ENCODE data around the gene DHRSX. TPM values are rescaled to one million over a fixed set of nuclear protein-coding genes. Genes with fewer than 3 reads are reported as not detected.

DHRSX gene
- total RNA-seq, 6 donors from 2014 or later = 18.2 to 34.8 (median 21.2) TPM

- TF ChIP-seq POLR2AphosphoS5 (IDR thresholded peaks at IDR 0.05) (no peak), CTCF (IDR thresholded peaks at IDR 0.05) (no peak), EP300 (IDR thresholded peaks at IDR 0.05) (no peak), POLR2A (IDR thresholded peaks at IDR 0.05) (no peak)
- no peak for DNase-seq
Measured at GRCh38 chrX:2183193-2183725, 317.5 kb downstream of the DHRSX start.

DNA sequence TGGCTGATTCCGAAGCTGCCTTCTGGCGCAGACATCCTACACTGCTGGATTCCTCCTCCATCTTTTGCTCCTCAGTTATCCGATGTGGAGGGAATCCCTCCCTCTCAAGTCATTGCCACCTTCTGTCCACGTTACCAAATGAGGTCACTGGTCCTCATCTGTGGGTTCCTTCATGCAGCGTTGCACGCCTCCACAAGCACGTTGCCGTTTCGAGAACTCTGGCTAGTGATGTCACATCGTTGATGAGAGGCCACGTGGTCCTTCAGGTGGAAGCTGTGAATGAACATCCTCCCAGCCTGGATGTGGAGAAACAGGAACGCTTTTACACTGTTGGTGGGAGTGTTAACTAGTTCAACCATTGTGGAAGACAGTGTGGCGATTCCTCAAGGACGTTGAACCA, 323.2 kb downstream of the DHRSX start:
- Histone ChIP-seq H3K36me3 (no peaks in the 10 kb centered on the region), H3K4me1 (no peaks in the 10 kb centered on the region), H3K4me3 (no peak overlapping the region), H3K27me3 (no peaks in the 10 kb centered on the region), H3K9me3 (no peaks in the 10 kb centered on the region), H3K27ac (no peak overlapping the region)
- DNase-seq (no peak), ATAC-seq (ENCODE audit: low FRiP score in 2 of 2) (no peak)
- 94 to 95% methylated on average over 14 of the region's 14 CpGs for WGBS, 2 donors
- TF ChIP-seq POLR2AphosphoS5 (IDR thresholded peaks at IDR 0.05) (no peak), CTCF (IDR thresholded peaks at IDR 0.05) (no peak), POLR2A (IDR thresholded peaks at IDR 0.05) (no peak), EP300 (IDR thresholded peaks at IDR 0.05) (no peak)

More at GRCh38 chrX:2183193-2183725, 317.5 kb downstream of the DHRSX start:
- Histone ChIP-seq H3K4me3 (no peak overlapping the region), H3K4me1 (no peaks in the 10 kb centered on the region), H3K36me3 (no peaks in the 10 kb centered on the region), H3K27me3 (no peaks in the 10 kb centered on the region), H3K27ac (no peak overlapping the region), H3K9me3 (peaks cover 0 to 8% (median 2%) of the 10 kb centered on the region in 4 donors)
- no peak for ATAC-seq (ENCODE audit: low FRiP score in 2 of 2)
- 88% methylated on average over 13 to 14 of the region's 14 CpGs for WGBS, 2 donors

- Histone ChIP-seq H3K9me3 (no peaks in the 10 kb centered on the region), H3K27me3 (no peaks in the 10 kb centered on the region), H3K4me1 (no peaks in the 10 kb centered on the region), H3K27ac (no peak overlapping the region), H3K4me3 (no peak overlapping the region), H3K36me3 (no peaks in the 10 kb centered on the region)
- TF ChIP-seq POLR2AphosphoS5 (IDR thresholded peaks at IDR 0.05) = no peak
- no peak for TF ChIP-seq EP300 (IDR thresholded peaks at IDR 0.05)
- no peak for TF ChIP-seq POLR2A (IDR thresholded peaks at IDR 0.05)
- TF ChIP-seq CTCF (IDR thresholded peaks at IDR 0.05) = no peak
- no peak for ATAC-seq (ENCODE audit: low FRiP score in 2 of 2)
- 77 to 85% methylated on average over 5 of the region's 5 CpGs for WGBS, 2 donors
- no peak for DNase-seq
Measured at GRCh38 chrX:2176733-2177132, 324.0 kb downstream of the DHRSX start.

GRCh38 chrX:2176274-2176673, 324.5 kb downstream of the DHRSX start:
- DNase-seq = no peak
- no peaks in the 10 kb centered on the region for H3K27me3 ChIP-seq
- no peak overlapping the region for H3K4me3 ChIP-seq
- 90 to 94% methylated on average over 8 to 9 of the region's 9 CpGs for WGBS, 2 donors
- no peaks in the 10 kb centered on the region for H3K9me3 ChIP-seq
- H3K27ac ChIP-seq = no peak overlapping the region
- TF ChIP-seq POLR2A (IDR thresholded peaks at IDR 0.05) (no peak), POLR2AphosphoS5 (IDR thresholded peaks at IDR 0.05) (no peak), CTCF (IDR thresholded peaks at IDR 0.05) (no peak), EP300 (IDR thresholded peaks at IDR 0.05) (no peak)
- H3K36me3 ChIP-seq = no peaks in the 10 kb centered on the region
- no peak for ATAC-seq (ENCODE audit: low FRiP score in 2 of 2)
- no peaks in the 10 kb centered on the region for H3K4me1 ChIP-seq

GRCh38 chrX:2172359-2172758, 328.4 kb downstream of the DHRSX start:
- Histone ChIP-seq H3K4me1 (no peaks in the 10 kb centered on the region), H3K4me3 (no peak overlapping the region), H3K27ac (no peak overlapping the region), H3K36me3 (no peaks in the 10 kb centered on the region), H3K9me3 (no peaks in the 10 kb centered on the region), H3K27me3 (no peaks in the 10 kb centered on the region)
- WGBS, 2 donors = 81 to 83% methylated on average over 6 of the region's 6 CpGs
- ATAC-seq (ENCODE audit: low FRiP score in 2 of 2) (no peak), DNase-seq (no peak)
- TF ChIP-seq CTCF (IDR thresholded peaks at IDR 0.05) = no peak
- no peak for TF ChIP-seq POLR2AphosphoS5 (IDR thresholded peaks at IDR 0.05)
- TF ChIP-seq EP300 (IDR thresholded peaks at IDR 0.05) = no peak
- no peak for TF ChIP-seq POLR2A (IDR thresholded peaks at IDR 0.05)

Data from upper lobe of left lung (tissue), 6 donors.